Measurements from ENCODE around the gene NGEF. TPM values are rescaled to one million over a fixed set of nuclear protein-coding genes. Genes with fewer than 3 reads are reported as not detected.

NGEF gene
- total and polyA plus RNA-seq, 2 donors (not counting 1 experiment from before 2014, with no cell fraction given) = under 0.01 to 0.24 TPM

- Histone ChIP-seq H3K9me3 (ENCODE audit: control insufficient read depth, insufficient read depth, low read depth, low read length) (no peaks in the 10 kb centered on the region), H2AFZ (ENCODE audit: low read length) (no peak overlapping the region), H3K4me1 (ENCODE audit: control insufficient read depth, extremely low read depth, insufficient read depth, low read length) (peaks cover 5% of the 10 kb centered on the region), H3K27me3 (ENCODE audit: control insufficient read depth, insufficient read depth, low read length) (no peaks in the 10 kb centered on the region), H3K27ac (ENCODE audit: insufficient read depth, low read length) (no peak overlapping the region), H3K9ac (ENCODE audit: insufficient read depth, low read length) (no peak overlapping the region), H3K36me3 (ENCODE audit: control insufficient read depth, insufficient read depth, low read length) (no peaks in the 10 kb centered on the region), H4K20me1 (ENCODE audit: control insufficient read depth, extremely low read depth, insufficient read depth, low read length) (no peaks in the 10 kb centered on the region), H3K4me2 (ENCODE audit: extremely low read depth, insufficient read depth, low read length) (no peak overlapping the region), H3K4me3 (replicated peaks in 1 of 4; ENCODE audit: control extremely low read depth in 1 of 4, insufficient read depth in 1 of 4, low read depth in 3 of 4, low read length in 4 of 4) (no peak overlapping the region), H3K79me2 (ENCODE audit: control insufficient read depth, insufficient read depth, low read length) (no peaks in the 10 kb centered on the region)
- peak in 1 of 2 donors; percentile 17 for DNase-seq (ENCODE audit: low read depth in 2 of 2)
- TF ChIP-seq EZH2 (IDR thresholded peaks at IDR 0.05; ENCODE audit: low read length, missing control alignments) (no peak), CTCF (conservative IDR thresholded peaks at IDR 0.05 in 1 of 2, IDR thresholded peaks at IDR 0.05 in 1 of 2; ENCODE audit: low read depth in 1 of 2, low read length in 2 of 2) (no peak)
These were observed 16.3 kb upstream of the NGEF start for GRCh38 chr2:233029321-233029720.

DNA sequence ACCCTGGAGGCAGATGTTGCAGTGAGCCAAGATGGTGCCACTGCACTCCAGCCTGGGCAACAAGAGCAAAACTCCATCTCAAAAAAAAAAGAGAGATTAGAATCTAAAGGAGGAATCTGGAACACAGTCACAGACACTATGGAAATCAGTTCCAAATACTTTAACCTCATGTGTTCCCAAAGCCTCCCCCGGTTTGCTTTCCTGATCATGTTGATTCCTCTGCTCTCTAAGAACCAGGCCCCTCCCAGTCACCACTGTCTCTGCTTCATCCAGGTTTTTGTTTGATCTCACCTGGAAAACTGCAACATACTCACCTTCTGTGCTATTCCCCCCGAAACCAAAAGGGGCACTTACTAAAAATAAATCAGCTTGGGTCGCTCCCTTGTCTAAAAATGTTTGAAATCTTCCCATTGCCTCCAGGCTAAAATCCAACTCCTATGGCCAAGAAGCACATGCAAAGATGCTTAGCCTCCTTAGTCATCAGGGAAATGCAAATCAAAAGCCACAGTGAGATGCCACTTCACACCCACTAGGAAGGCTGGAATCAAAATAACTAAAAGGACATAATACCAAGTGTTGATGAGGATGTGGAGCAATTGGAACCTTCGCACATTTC is 13.2 kb upstream of the NGEF start:
- no peak overlapping the region for H3K4me2 ChIP-seq (ENCODE audit: extremely low read depth, insufficient read depth, low read length)
- H3K79me2 ChIP-seq (ENCODE audit: control insufficient read depth, insufficient read depth, low read length) = no peaks in the 10 kb centered on the region
- H3K9ac ChIP-seq (ENCODE audit: insufficient read depth, low read length) = no peak overlapping the region
- no peak overlapping the region for H3K27ac ChIP-seq (ENCODE audit: insufficient read depth, low read length)
- H2AFZ ChIP-seq (ENCODE audit: low read length) = no peak overlapping the region
- no peaks in the 10 kb centered on the region for H3K36me3 ChIP-seq (ENCODE audit: control insufficient read depth, insufficient read depth, low read length)
- H3K9me3 ChIP-seq (ENCODE audit: control insufficient read depth, insufficient read depth, low read depth, low read length) = no peaks in the 10 kb centered on the region
- H3K27me3 ChIP-seq (ENCODE audit: control insufficient read depth, insufficient read depth, low read length) = no peaks in the 10 kb centered on the region
- no peaks in the 10 kb centered on the region for H4K20me1 ChIP-seq (ENCODE audit: control insufficient read depth, extremely low read depth, insufficient read depth, low read length)
- H3K4me3 ChIP-seq (replicated peaks in 1 of 4; ENCODE audit: control extremely low read depth in 1 of 4, insufficient read depth in 1 of 4, low read depth in 3 of 4, low read length in 4 of 4) = no peak overlapping the region
- DNase-seq (ENCODE audit: low read depth in 2 of 2) = peak; percentile 59 to 88
- TF ChIP-seq CTCF (conservative IDR thresholded peaks at IDR 0.05 in 1 of 2, IDR thresholded peaks at IDR 0.05 in 1 of 2; ENCODE audit: low read depth in 1 of 2, low read length in 2 of 2) (no peak), EZH2 (IDR thresholded peaks at IDR 0.05; ENCODE audit: low read length, missing control alignments) (no peak)
- peaks cover 2% of the 10 kb centered on the region for H3K4me1 ChIP-seq (ENCODE audit: control insufficient read depth, extremely low read depth, insufficient read depth, low read length)

DNA sequence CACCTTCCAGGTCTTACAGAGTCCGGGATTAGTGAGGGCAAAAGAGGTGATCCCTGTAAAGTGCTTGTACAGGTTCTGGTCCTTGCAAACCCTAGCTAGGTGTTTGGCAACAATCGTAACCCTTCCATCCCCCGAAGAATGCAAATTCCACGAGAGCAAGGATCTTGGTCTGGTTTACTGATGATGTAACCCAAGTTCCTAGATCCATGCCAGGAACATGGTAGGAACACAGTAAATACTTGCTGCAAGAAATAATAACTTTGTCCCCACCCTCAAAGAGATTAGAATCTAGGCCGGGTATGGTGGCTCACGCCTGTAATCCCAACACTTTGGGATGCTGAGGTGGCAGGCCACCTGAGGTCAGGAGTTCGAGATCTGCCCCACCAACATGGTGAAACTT is 12.7 kb upstream of the NGEF start:
- H3K9me3 ChIP-seq (ENCODE audit: control insufficient read depth, insufficient read depth, low read depth, low read length) = no peaks in the 10 kb centered on the region
- no peak overlapping the region for H3K9ac ChIP-seq (ENCODE audit: insufficient read depth, low read length)
- no peaks in the 10 kb centered on the region for H3K36me3 ChIP-seq (ENCODE audit: control insufficient read depth, insufficient read depth, low read length)
- no peak overlapping the region for H2AFZ ChIP-seq (ENCODE audit: low read length)
- no peak overlapping the region for H3K4me3 ChIP-seq (replicated peaks in 1 of 4; ENCODE audit: control extremely low read depth in 1 of 4, insufficient read depth in 1 of 4, low read depth in 3 of 4, low read length in 4 of 4)
- H3K27me3 ChIP-seq (ENCODE audit: control insufficient read depth, insufficient read depth, low read length) = no peaks in the 10 kb centered on the region
- no peak overlapping the region for H3K27ac ChIP-seq (ENCODE audit: insufficient read depth, low read length)
- no peaks in the 10 kb centered on the region for H3K79me2 ChIP-seq (ENCODE audit: control insufficient read depth, insufficient read depth, low read length)
- peaks cover 2% of the 10 kb centered on the region for H3K4me1 ChIP-seq (ENCODE audit: control insufficient read depth, extremely low read depth, insufficient read depth, low read length)
- no peak overlapping the region for H3K4me2 ChIP-seq (ENCODE audit: extremely low read depth, insufficient read depth, low read length)
- TF ChIP-seq CTCF (conservative IDR thresholded peaks at IDR 0.05 in 1 of 2, IDR thresholded peaks at IDR 0.05 in 1 of 2; ENCODE audit: low read depth in 1 of 2, low read length in 2 of 2) (no peak), EZH2 (IDR thresholded peaks at IDR 0.05; ENCODE audit: low read length, missing control alignments) (no peak)
- H4K20me1 ChIP-seq (ENCODE audit: control insufficient read depth, extremely low read depth, insufficient read depth, low read length) = no peaks in the 10 kb centered on the region
- peak in 1 of 2 donors; percentile 36 for DNase-seq (ENCODE audit: low read depth in 2 of 2)

All from fibroblast of lung (primary cell).